ENCODE results near the gene GNB2. TPM values are rescaled to one million over a fixed set of nuclear protein-coding genes. Genes with fewer than 3 reads are reported as not detected.

GNB2 gene
- total and polyA plus RNA-seq, 2 of the 8 experiments (the other 6 are each of a cell fraction or from before 2014, with no cell fraction given), result 157 to 260 TPM

DNA sequence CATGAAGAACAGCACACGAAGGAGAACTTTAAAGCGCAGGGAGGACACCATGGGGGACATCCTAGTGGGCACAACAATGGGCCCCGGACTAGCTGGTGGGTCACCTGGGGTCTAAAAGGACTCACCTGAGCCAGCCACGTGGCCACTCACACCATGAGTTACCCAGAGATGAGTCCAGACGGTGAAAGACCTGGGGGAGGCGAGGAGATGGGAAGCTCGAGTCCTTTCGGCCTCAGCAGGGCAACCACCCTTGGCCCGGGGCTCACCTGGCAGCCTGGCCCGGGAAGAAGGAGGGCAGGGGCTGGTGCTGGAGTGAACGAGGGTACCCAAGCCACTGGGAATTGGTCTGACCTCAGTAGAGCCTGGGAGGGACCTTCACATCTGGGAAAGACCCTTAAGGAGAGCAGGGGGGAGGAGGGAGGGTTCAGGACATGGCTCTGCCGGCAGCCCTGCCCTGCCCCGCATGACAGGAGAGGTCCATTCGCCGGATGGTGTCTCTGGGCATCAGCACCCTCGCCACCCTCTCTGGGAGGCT is 14.9 kb downstream of the GNB2 start:
- H4K91ac ChIP-seq (replicated peaks; ENCODE audit: insufficient read length, low read length), result no peak overlapping the region
- no peak overlapping the region for H2AFZ ChIP-seq (ENCODE audit: low read length)
- H3K23ac ChIP-seq (ENCODE audit: insufficient read length), result no peak overlapping the region
- H3K4ac ChIP-seq (replicated peaks; ENCODE audit: insufficient read length, low read depth, low read length), result no peak overlapping the region
- FAIRE-seq, result no peak
- peaks cover 14% of the 10 kb centered on the region for H3K79me1 ChIP-seq (ENCODE audit: low read depth, low read length)
- peaks cover 19 to 61% of the 10 kb centered on the region in 2 experiments for H3K79me2 ChIP-seq (ENCODE audit: control insufficient read depth in 1 of 2, insufficient read depth in 2 of 2, low read length in 2 of 2)
- peaks cover 0 to 18% (median 11%) of the 10 kb centered on the region in 4 experiments; a peak in 6 of 7 replicates for H3K4me1 ChIP-seq (replicated peaks in 1 of 4; ENCODE audit: control insufficient read depth in 3 of 4, insufficient read depth in 4 of 4, low read length in 3 of 4)
- no peaks in the 10 kb centered on the region for H3K27me3 ChIP-seq (replicated peaks in 1 of 4; ENCODE audit: control insufficient read depth in 3 of 4, extremely low read depth in 1 of 4, insufficient read depth in 3 of 4, low read length in 3 of 4)
- no peak overlapping the region for H3K18ac ChIP-seq (ENCODE audit: extremely low read depth, low read length)
- H4K5ac ChIP-seq (ENCODE audit: insufficient read length, low read depth, low read length), result no peak overlapping the region
- WGBS, 2 experiments (ENCODE audit: extremely low coverage in 1 of 2, insufficient coverage in 1 of 2, insufficient read length in 1 of 2, insufficient replicate concordance in 2 of 2, low coverage in 1 of 2, low lambda C conversion rate in 2 of 2, missing lambda C conversion rate in 1 of 2), result 86% methylated on average over 12 of the region's 16 CpGs; no CpG with 5 or more reads in 1 of the 2 experiments
- H4K8ac ChIP-seq (ENCODE audit: extremely low read depth, insufficient read depth, low read length), result no peak overlapping the region
- H3K9me3 ChIP-seq (ENCODE audit: insufficient read depth in 2 of 2, low read depth in 1 of 2, low read length in 1 of 2), result no peaks in the 10 kb centered on the region
- no peak overlapping the region for H3K14ac ChIP-seq (ENCODE audit: insufficient read length)
- H3K36me3 ChIP-seq (ENCODE audit: control insufficient read depth in 2 of 4, insufficient read depth in 4 of 4, low read length in 3 of 4), result peaks cover 29 to 61% (median 49%) of the 10 kb centered on the region in 4 experiments
- no peak overlapping the region; the same call in 1 of the 2 replicates for H3K27ac ChIP-seq (ENCODE audit: low read depth, low read length)
- no peak overlapping the region for H2BK120ac ChIP-seq (replicated peaks; ENCODE audit: low read depth, low read length)
- H3K56ac ChIP-seq (replicated peaks; ENCODE audit: insufficient read length, low read depth, low read length), result no peak overlapping the region
- H3K4me3 ChIP-seq (ENCODE audit: extremely low read depth in 1 of 4, insufficient read depth in 2 of 4, low read depth in 3 of 4, low read length in 4 of 4), result no peak overlapping the region
- TF ChIP-seq POLR2A (IDR thresholded peaks at IDR 0.05; ENCODE audit: control extremely low read depth in 1 of 2, low read depth in 2 of 2, low read length in 2 of 2), result 0 out of 3 replicates have a peak, but pooled peaks of 1 of the 2 experiments have one; percentile 12
- TF ChIP-seq TAF1 (IDR thresholded peaks at IDR 0.05; ENCODE audit: low read depth, low read length), result no peak
- TF ChIP-seq ASH2L (IDR thresholded peaks at IDR 0.05; ENCODE audit: low read length), result no peak
- TF ChIP-seq FOSL1 (IDR thresholded peaks at IDR 0.05; ENCODE audit: insufficient read depth, low read depth, low read length), result no peak
- H4K20me1 ChIP-seq (replicated peaks in 1 of 2; ENCODE audit: control insufficient read depth in 1 of 2, insufficient read depth in 2 of 2, low read length in 2 of 2), result peaks cover 30 to 56% of the 10 kb centered on the region in 2 experiments
- H3K9ac ChIP-seq (replicated peaks in 1 of 4; ENCODE audit: extremely low read depth in 1 of 4, low read depth in 3 of 4, low read length in 3 of 4), result no peak overlapping the region; a peak in 1 of 7 replicates
- ChIA-PET POLR2A (ENCODE audit: partially characterized antibody) (interaction anchor here (0.7 to 14.3 kb wide), 9 partner anchors 9 to 186 kb away, joined by 3 to 257 read pairs (median 4); partner anchors contain the start of genes GNB2, POP7 and SRRT), CTCF (ENCODE audit: partially characterized antibody) (interaction anchor here (0.9 to 20.7 kb wide), 5 partner anchors 9 to 74 kb away, joined by 3 to 254 read pairs (median 65); partner anchors contain the start of genes MOSPD3 and POP7)
- no peak overlapping the region for H3K4me2 ChIP-seq (ENCODE audit: insufficient read depth in 1 of 2, low read depth in 2 of 2, low read length in 2 of 2)
- DNase-seq (ENCODE audit: low read depth in 1 of 2, low spot score in 2 of 2), result no peak
- H3K23me2 ChIP-seq (ENCODE audit: low read depth, low read length), result peaks cover 15% of the 10 kb centered on the region
- no peak overlapping the region for H2BK12ac ChIP-seq (ENCODE audit: low read depth, low read length)
- no peak overlapping the region for H2AK5ac ChIP-seq (ENCODE audit: low read depth, low read length)
- no peak overlapping the region for H2BK20ac ChIP-seq (ENCODE audit: low read length)
- no peak overlapping the region for H2BK15ac ChIP-seq (ENCODE audit: low read length)
- H2BK5ac ChIP-seq (ENCODE audit: low read depth, low read length), result no peak overlapping the region; the same call in 1 of the 2 replicates
